SK-N-SH (cell line): ENCODE measurements around the gene VASN. TPM values are rescaled to one million over a fixed set of nuclear protein-coding genes. Genes with fewer than 3 reads are reported as not detected.

Experiments used
- CTCF ChIA-PET: fragments of 300-600, 350-600 bp; formaldehyde crosslinking; extraction: SDS; loops from one replicate; lab custom pipeline; 2021; lab: Yijun Ruan, JAX
- POLR2A ChIA-PET: fragments of 350-600 bp; sonication (Branson Sonifier 250); formaldehyde crosslinking; extraction: SDS; loops from one replicate; lab custom pipeline; 2020; ENCODE audit warnings: antibody characterized with exemption, inconsistent platforms; lab: Yijun Ruan, JAX
- DNase-seq: peaks from one replicate; pipeline ENCODE4 v3.0.0; 2012
- H2AFZ ChIP-seq: fragments of 200-600 bp; sonication (generic); 2 replicates; pipeline ENCODE4 v1.8.1; 2016; ENCODE audit warnings: antibody characterized with exemption, mild to moderate bottlenecking, low read depth
- H3F3A ChIP-seq: fragments of 200-600 bp; sonication (generic); replicated peaks from 2 replicates; pipeline ENCODE3; 2016; ENCODE audit warnings: antibody characterized with exemption, mild to moderate bottlenecking; ENCODE audit not compliant: insufficient read depth
- H3K27ac ChIP-seq, 2 experiments: fragments of 200-500 bp in 1 of 2; fragments of 200-600 bp in 1 of 2; sonication (Bioruptor generic) in 1 of 2; sonication (generic), shearing (Covaris generic) in 1 of 2; 2 replicates each; pipeline versions ENCODE4 v1.5.1 to v1.6.1; 2014 to 2016; ENCODE audit warnings: low read depth in 2 of 2, inconsistent platforms in 1 of 2, low read length in 1 of 2, mild to moderate bottlenecking in 1 of 2, mixed read lengths in 1 of 2
- H3K27me3 ChIP-seq: fragments of 200-600 bp; sonication (generic), shearing (Covaris generic); 2 replicates; pipeline ENCODE4 v1.6.1; 2016; ENCODE audit warnings: mixed run types; ENCODE audit not compliant: insufficient read depth
- H3K36me3 ChIP-seq, 2 experiments: fragments of 200-500 bp in 1 of 2; fragments of 200-600 bp in 1 of 2; sonication (Bioruptor generic) in 1 of 2; sonication (generic) in 1 of 2; replicated peaks in 1 of 2; 2 replicates each; pipeline versions ENCODE3 to v1.5.1; 2014 to 2016; ENCODE audit warnings: low read length in 1 of 2, mild to moderate bottlenecking in 1 of 2; ENCODE audit not compliant: insufficient read depth in 2 of 2, control insufficient read depth in 1 of 2
- H3K4me1 ChIP-seq, 2 experiments: fragments of 200-500 bp in 1 of 2; fragments of 200-600 bp in 1 of 2; sonication (Bioruptor generic) in 1 of 2; sonication (generic), shearing (Covaris generic) in 1 of 2; 2 replicates each; pipeline versions ENCODE4 v1.5.1 to v1.6.1; 2014 to 2016; ENCODE audit warnings: low read depth in 1 of 2, low read length in 1 of 2, mixed run types in 1 of 2; ENCODE audit not compliant: insufficient read depth in 2 of 2, control insufficient read depth in 1 of 2
- H3K4me2 ChIP-seq: fragments of 200-600 bp; sonication (generic), shearing (Covaris generic); 2 replicates; pipeline ENCODE4 v1.6.1; 2017; ENCODE audit warnings: mixed run types
- H3K4me3 ChIP-seq, 2 experiments: fragments of 200-500 bp in 1 of 2; fragments of 200-600 bp in 1 of 2; sonication (Bioruptor generic) in 1 of 2; sonication (generic), shearing (Covaris generic) in 1 of 2; 2 replicates each; pipeline versions ENCODE4 v1.5.1 to v1.8.1; 2014 to 2016; ENCODE audit warnings: low read depth in 2 of 2, inconsistent platforms in 1 of 2, low read length in 1 of 2, mild to moderate bottlenecking in 1 of 2, mixed read lengths in 1 of 2, moderate library complexity in 1 of 2
- H3K79me2 ChIP-seq: fragments of 200-600 bp; sonication (generic); 2 replicates; pipeline ENCODE4 v1.8.1; 2017; ENCODE audit warnings: mild to moderate bottlenecking; ENCODE audit not compliant: insufficient read depth
- H3K9ac ChIP-seq: fragments of 200-600 bp; sonication (generic); 2 replicates; pipeline ENCODE4 v1.6.1; 2017; ENCODE audit warnings: mixed run types
- H3K9me2 ChIP-seq: fragments of 200-600 bp; sonication (generic); 2 replicates; pipeline ENCODE4 v1.6.1; 2017; ENCODE audit warnings: mixed run types
- H3K9me3 ChIP-seq: fragments of 200-600 bp; sonication (generic); 2 replicates; pipeline ENCODE4 v1.6.1; 2017; ENCODE audit warnings: mixed run types, mild to moderate bottlenecking, moderate library complexity
- H4K20me1 ChIP-seq: fragments of 200-600 bp; sonication (generic); 2 replicates; pipeline ENCODE4 v1.6.1; 2017; ENCODE audit warnings: mild to moderate bottlenecking, mixed run types; ENCODE audit not compliant: insufficient read depth
- CHD2 ChIP-seq: fragments of 150-350 bp; IDR thresholded peaks from 2 replicates; pipeline ENCODE4 v1.6.1; 2018; ENCODE audit warnings: low read length; ENCODE audit not compliant: partially characterized antibody
- EP300 ChIP-seq, 2 experiments: IDR thresholded peaks; 2 replicates each; pipeline versions ENCODE4 v1.4.0 to v1.6.1; 2012; ENCODE audit warnings: borderline replicate concordance in 1 of 2, low read depth in 1 of 2, low read length in 1 of 2
- EZH2phosphoT487 ChIP-seq: fragments of 200-600 bp; sonication (generic); IDR thresholded peaks from 2 replicates; pipeline ENCODE4 v1.6.1; 2017; ENCODE audit warnings: low read depth, mixed run types, mild to moderate bottlenecking, antibody characterized with exemption, moderate library complexity, borderline replicate concordance
- FOSL2 ChIP-seq: IDR thresholded peaks from 2 replicates; pipeline ENCODE4 v1.4.0; 2012; ENCODE audit warnings: low read depth, mild to moderate bottlenecking, moderate library complexity, borderline replicate concordance
- FOXJ3 ChIP-seq: sonication (generic); formaldehyde crosslinking; IDR thresholded peaks from 2 replicates; pipeline ENCODE4 v1.5.1; 2020; ENCODE audit warnings: mild to moderate bottlenecking, missing genetic modification reagents
- GABPA ChIP-seq: IDR thresholded peaks from 2 replicates; pipeline ENCODE4 v1.4.0; 2012; ENCODE audit warnings: low read depth, mild to moderate bottlenecking
- JUND ChIP-seq: IDR thresholded peaks from 2 replicates; pipeline ENCODE4 v1.4.0; 2012
- MEF2A ChIP-seq: IDR thresholded peaks from 2 replicates; pipeline ENCODE4 v1.4.0; 2012; ENCODE audit warnings: low read depth, borderline replicate concordance
- NRF1 ChIP-seq: IDR thresholded peaks from 2 replicates; pipeline ENCODE4 v1.6.1; 2012; ENCODE audit warnings: low read depth, mild to moderate bottlenecking, low read length
- POLR2AphosphoS5 ChIP-seq: IDR thresholded peaks from 2 replicates; pipeline ENCODE4 v1.6.1; 2012; ENCODE audit warnings: low read depth, low read length
- SIN3A ChIP-seq: IDR thresholded peaks from 2 replicates; pipeline ENCODE4 v1.6.1; 2012; ENCODE audit warnings: low read depth, mild to moderate bottlenecking, low read length, moderate library complexity, borderline replicate concordance
- YY1 ChIP-seq: IDR thresholded peaks from 2 replicates; pipeline ENCODE4 v1.4.0; 2012; ENCODE audit warnings: low read depth, mild to moderate bottlenecking
- WGBS: methylation state at CpG from one replicate; pipeline ENCODE4 v1.1.6; 2017; ENCODE audit warnings: low lambda C conversion rate; 5-methylcytosine and 5-hydroxymethylcytosine counted together
- polyA plus RNA-seq, 3 experiments: library from polyadenylated mRNA; depleted of rRNA; stranded (reverse); fragments of >200 nt; gene quantifications; 2 replicates each; pipeline ENCODE4 v1.2.3, GENCODE V29; 2012
- TF ChIP-seq, protein P1 (sequence below): IDR thresholded peaks from 2 replicates; pipeline ENCODE4 v1.4.0; 2012; ENCODE audit warnings: low read depth, borderline replicate concordance
- TF ChIP-seq, protein P2 (sequence below): IDR thresholded peaks from 2 replicates; pipeline ENCODE4 v1.4.0; 2012; ENCODE audit warnings: low read depth
- TF ChIP-seq, protein P3 (sequence below): IDR thresholded peaks from 2 replicates; pipeline ENCODE4 v1.4.0; 2012; ENCODE audit warnings: low read depth, borderline replicate concordance

VASN gene
- polyA plus RNA-seq, 1 of the 3 experiments (the other 2 are of a cell fraction), result 37.4 TPM

DNA sequence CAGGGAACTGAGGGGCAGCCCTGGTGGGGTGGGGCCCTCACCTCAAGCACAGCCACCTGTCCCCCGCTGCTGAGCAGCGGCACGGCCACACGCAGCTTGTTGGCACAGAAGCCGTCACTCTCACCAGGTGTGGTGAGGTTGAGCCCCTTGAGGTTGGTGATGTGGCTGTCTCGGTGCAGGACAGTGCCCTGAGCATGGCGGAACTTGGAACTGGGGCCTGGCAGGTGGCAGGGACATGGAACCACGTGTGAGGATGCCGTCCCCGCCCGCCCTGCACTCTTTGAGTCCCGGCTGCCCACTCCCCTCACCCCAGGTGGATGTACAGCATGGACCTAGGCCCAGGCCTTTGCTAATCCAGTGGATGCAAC, 9.7 kb upstream of the VASN start:
- H3K4me2 ChIP-seq, result no peak overlapping the region
- no peak for DNase-seq
- TF ChIP-seq FOSL2 (no peak), EZH2phosphoT487 (no peak), FOXJ3 (CRISPR knock-in tag) (no peak), CHD2 (no peak), NRF1 (no peak), POLR2AphosphoS5 (no peak), MEF2A (no peak), GABPA (no peak), SIN3A (no peak)
- TF ChIP-seq, protein P1, sequence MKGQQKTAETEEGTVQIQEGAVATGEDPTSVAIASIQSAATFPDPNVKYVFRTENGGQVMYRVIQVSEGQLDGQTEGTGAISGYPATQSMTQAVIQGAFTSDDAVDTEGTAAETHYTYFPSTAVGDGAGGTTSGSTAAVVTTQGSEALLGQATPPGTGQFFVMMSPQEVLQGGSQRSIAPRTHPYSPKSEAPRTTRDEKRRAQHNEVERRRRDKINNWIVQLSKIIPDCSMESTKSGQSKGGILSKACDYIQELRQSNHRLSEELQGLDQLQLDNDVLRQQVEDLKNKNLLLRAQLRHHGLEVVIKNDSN, result no peak
- TF ChIP-seq, protein P2, sequence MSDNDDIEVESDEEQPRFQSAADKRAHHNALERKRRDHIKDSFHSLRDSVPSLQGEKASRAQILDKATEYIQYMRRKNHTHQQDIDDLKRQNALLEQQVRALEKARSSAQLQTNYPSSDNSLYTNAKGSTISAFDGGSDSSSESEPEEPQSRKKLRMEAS, result no peak
- H3F3A ChIP-seq, result peaks cover 6% of the 10 kb centered on the region
- H2AFZ ChIP-seq, result no peak overlapping the region
- no peaks in the 10 kb centered on the region for H3K9me3 ChIP-seq
- no peak overlapping the region for H3K4me3 ChIP-seq
- ChIA-PET POLR2A (interaction anchor here (0.7 to 1.2 kb wide), 2 partner anchors 31 to 49 kb away, joined by 3 to 4 read pairs; no protein-coding TSS in a partner anchor), CTCF (interaction anchor here (1.0 to 5.6 kb wide), 5 partner anchors 19 to 73 kb away, joined by 3 to 299 read pairs (median 49); no protein-coding TSS in a partner anchor)
- no peaks in the 10 kb centered on the region for H4K20me1 ChIP-seq
- H3K9me2 ChIP-seq, result no peaks in the 10 kb centered on the region
- 93% methylated on average over 11 of the region's 12 CpGs for WGBS
- H3K27me3 ChIP-seq, result no peaks in the 10 kb centered on the region
- H3K36me3 ChIP-seq, result no peaks in the 10 kb centered on the region
- no peaks in the 10 kb centered on the region for H3K79me2 ChIP-seq
- H3K27ac ChIP-seq, result no peak overlapping the region
- H3K4me1 ChIP-seq, result peaks cover 0 to 10% of the 10 kb centered on the region in 2 experiments; a peak in 1 of 4 replicates
- no peak overlapping the region for H3K9ac ChIP-seq

- Histone ChIP-seq H2AFZ (no peak overlapping the region), H3K79me2 (no peaks in the 10 kb centered on the region), H3K4me1 (peaks cover 0 to 14% of the 10 kb centered on the region in 2 experiments; a peak in 1 of 4 replicates), H3K4me3 (no peak overlapping the region), H4K20me1 (no peaks in the 10 kb centered on the region), H3K9ac (no peak overlapping the region), H3F3A (peaks cover 6% of the 10 kb centered on the region), H3K27ac (no peak overlapping the region), H3K4me2 (no peak overlapping the region), H3K9me2 (no peaks in the 10 kb centered on the region), H3K27me3 (no peaks in the 10 kb centered on the region), H3K9me3 (no peaks in the 10 kb centered on the region), H3K36me3 (no peaks in the 10 kb centered on the region)
- DNase-seq, result no peak
- 88% methylated on average over 16 of the region's 19 CpGs for WGBS
- no peak for TF ChIP-seq EP300 (IDR thresholded peaks at IDR 0.05; ENCODE audit: borderline replicate concordance in 1 of 2, low read depth in 1 of 2, low read length in 1 of 2)
- TF ChIP-seq, protein P1, result no peak
- no peak for TF ChIP-seq JUND
- no peak for TF ChIP-seq YY1
- TF ChIP-seq, protein P3, sequence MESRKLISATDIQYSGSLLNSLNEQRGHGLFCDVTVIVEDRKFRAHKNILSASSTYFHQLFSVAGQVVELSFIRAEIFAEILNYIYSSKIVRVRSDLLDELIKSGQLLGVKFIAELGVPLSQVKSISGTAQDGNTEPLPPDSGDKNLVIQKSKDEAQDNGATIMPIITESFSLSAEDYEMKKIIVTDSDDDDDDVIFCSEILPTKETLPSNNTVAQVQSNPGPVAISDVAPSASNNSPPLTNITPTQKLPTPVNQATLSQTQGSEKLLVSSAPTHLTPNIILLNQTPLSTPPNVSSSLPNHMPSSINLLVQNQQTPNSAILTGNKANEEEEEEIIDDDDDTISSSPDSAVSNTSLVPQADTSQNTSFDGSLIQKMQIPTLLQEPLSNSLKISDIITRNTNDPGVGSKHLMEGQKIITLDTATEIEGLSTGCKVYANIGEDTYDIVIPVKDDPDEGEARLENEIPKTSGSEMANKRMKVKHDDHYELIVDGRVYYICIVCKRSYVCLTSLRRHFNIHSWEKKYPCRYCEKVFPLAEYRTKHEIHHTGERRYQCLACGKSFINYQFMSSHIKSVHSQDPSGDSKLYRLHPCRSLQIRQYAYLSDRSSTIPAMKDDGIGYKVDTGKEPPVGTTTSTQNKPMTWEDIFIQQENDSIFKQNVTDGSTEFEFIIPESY, result no peak
- no peak for TF ChIP-seq POLR2AphosphoS5
- CTCF ChIA-PET, result interaction anchor here (1.0 to 5.6 kb wide), 3 partner anchors 40 to 74 kb away, joined by 3 to 299 read pairs (median 49); no protein-coding TSS in a partner anchor
- POLR2A ChIA-PET, result no interaction called here
Measured at GRCh38 chr16:4362476-4363135, 9.0 kb upstream of the VASN start.
